ENCODE results near the gene CNPY4.

CNPY4 gene

DNA sequence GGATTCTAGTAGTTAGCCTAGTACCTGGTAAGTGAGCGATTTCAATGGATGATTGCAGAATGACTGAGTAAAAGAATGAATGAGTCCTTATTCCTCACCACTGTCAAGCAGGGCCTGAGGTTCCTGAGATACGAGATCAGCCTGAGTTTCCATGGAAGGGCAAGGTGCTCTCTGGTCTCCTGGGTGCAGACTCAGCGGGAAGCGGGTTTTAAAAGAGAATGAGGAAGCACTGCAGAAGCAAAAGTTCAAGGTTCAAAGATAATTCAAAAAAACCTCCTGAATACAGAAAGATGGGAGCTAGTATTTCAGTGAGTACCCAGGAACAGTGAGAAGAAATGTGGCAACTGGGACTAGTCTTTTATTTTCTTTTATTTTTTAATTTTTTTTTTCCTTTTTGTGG, 42.2 kb upstream of the CNPY4 start:
- DNase-seq (ENCODE audit: extremely low read depth, low read depth): no peak
- TF ChIP-seq, protein P1, sequence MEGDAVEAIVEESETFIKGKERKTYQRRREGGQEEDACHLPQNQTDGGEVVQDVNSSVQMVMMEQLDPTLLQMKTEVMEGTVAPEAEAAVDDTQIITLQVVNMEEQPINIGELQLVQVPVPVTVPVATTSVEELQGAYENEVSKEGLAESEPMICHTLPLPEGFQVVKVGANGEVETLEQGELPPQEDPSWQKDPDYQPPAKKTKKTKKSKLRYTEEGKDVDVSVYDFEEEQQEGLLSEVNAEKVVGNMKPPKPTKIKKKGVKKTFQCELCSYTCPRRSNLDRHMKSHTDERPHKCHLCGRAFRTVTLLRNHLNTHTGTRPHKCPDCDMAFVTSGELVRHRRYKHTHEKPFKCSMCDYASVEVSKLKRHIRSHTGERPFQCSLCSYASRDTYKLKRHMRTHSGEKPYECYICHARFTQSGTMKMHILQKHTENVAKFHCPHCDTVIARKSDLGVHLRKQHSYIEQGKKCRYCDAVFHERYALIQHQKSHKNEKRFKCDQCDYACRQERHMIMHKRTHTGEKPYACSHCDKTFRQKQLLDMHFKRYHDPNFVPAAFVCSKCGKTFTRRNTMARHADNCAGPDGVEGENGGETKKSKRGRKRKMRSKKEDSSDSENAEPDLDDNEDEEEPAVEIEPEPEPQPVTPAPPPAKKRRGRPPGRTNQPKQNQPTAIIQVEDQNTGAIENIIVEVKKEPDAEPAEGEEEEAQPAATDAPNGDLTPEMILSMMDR (IDR thresholded peaks at IDR 0.05; ENCODE audit: low read depth, low read length): no peak

DNA sequence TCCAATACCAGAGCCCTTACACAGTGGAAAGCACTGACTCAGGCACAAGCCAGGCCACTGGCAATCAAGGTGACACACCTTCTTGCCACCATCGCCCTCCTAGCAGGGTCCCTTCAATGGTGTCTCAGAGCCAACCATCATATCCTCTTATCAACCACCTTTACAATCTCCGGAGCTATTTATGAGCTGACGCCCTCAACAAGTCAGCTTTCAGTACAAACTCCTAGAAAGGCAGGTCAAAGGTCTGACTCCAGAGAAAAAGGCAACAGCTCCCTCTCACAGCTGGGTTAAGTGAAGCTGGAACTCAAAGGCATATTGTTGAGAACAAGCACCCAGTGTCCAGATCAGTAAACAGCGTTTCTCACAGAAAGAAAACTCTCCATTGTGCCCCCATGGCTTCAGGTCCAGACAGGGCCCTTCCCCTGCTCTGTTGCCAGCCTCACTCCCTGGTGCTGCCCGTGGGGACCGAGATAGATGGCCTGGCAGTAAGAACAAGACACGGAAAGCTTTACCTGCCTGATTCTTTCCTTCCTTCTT, 40.3 kb upstream of the CNPY4 start:
- DNase-seq (ENCODE audit: extremely low read depth, low read depth): no peak

DNA sequence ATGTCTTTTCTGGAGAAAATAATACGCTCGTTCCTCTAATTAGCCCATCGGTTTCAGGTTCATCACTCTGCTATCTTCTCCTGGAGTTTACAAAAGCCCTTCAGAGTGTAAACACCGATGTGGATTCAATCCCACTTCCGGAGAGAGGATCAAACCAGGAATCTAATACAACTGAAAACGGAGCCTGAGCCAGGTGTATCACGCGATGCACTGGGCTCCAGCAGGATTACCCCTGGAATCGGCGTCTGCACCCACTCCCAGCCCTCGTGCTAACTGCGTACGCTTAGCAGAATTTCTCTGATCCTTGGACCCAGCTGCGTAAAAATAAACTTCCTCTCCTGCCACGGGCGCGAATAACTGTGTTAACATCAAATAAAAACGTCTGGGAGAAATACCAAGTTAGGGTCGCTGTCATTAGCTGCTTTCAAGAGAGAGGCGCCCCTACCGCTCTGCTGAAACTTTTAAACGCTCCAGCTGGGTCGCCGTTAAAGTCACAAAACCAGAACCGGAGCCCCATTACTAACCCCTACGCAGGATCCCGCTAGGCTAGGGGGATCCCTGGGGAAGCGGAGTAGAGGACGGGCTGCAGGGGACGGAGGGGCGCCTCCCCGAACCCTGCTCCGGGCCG, 38.4 kb upstream of the CNPY4 start:
- DNase-seq (ENCODE audit: extremely low read depth, low read depth): no peak
- TF ChIP-seq, protein P1 (IDR thresholded peaks at IDR 0.05; ENCODE audit: low read depth, low read length): no peak

More for the DNA sequence above, 40.3 kb upstream of the CNPY4 start:
- TF ChIP-seq, protein P1 (IDR thresholded peaks at IDR 0.05; ENCODE audit: low read depth, low read length): no peak

DNA sequence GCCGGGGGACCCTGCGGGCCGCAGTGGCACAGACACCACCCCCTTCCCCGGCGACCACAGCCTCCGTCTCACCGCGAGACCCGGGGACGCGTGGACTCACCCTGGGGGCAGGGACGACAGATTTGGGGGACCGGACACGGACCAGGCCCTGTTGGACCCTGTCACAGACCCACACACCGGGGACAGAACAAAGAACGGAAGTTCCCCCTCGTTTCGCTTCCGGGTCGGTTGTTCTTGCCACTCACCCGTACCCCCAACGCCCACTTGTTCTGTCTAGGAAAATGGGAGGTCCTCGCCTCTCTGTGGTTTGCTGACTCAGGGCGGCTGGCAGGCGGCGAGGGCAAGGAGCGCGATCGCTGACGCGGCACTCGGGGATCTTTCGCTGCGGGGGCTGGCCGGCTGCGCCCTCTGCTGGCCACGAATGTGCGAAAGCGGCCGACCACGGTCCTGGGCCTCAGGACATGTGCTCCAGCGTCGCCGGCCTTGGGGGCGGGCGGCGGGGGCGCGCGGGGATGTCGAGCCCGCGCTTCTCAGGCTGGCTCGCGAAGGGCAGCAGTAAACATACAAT, 37.8 kb upstream of the CNPY4 start, which contains the start of gene ZNF3:
TSS of gene ZNF3 (minus strand) at position 189 of the 568 bp plus-strand sequence. CDS start 4,366 bp downstream, outside the sequence.
- DNase-seq (ENCODE audit: extremely low read depth, low read depth): peak; percentile 98
- TF ChIP-seq, protein P1 (IDR thresholded peaks at IDR 0.05; ENCODE audit: low read depth, low read length): peak; percentile 79

DNA sequence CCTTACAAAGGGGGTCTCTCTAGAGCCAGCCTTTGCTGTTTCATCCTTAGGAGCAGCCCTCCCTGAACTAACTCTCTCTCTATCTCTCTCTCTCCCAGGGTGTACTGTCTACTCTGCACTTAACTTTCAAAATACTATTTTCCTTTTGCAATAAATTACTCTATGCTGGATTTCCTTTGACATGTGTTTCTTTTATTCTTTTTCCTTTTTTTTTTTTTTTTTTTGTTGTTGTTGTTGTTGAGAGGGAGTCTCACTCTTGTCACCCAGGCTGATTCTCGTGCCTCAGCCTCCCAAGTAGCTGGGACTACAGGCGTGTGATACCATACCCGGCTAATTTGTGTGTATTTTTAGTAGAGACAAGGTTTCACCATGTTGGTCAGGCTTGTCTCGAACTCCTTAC, 36.5 kb upstream of the CNPY4 start:
- TF ChIP-seq, protein P1 (IDR thresholded peaks at IDR 0.05; ENCODE audit: low read depth, low read length): no peak
- DNase-seq (ENCODE audit: extremely low read depth, low read depth): no peak

DNA sequence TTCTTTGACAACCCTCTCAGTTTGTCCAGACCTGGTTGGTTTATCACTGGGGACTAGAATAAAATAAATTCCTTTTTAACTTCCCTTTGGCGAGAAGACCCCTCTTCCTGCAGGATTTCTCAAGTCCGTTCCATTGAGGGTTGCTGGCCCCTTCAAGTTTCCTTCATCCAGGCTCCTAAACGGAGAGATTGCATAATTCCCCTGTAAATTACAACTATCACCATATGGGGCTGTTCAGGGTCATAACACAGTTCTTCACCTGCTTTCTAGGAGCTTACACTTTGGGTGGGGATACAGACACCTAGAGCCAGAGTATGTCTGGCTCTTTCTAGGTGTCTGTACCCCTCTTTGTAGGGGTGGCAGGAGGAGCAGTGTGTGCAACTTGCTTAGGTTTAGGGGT, 33.9 kb upstream of the CNPY4 start:
- no peak for DNase-seq (ENCODE audit: extremely low read depth, low read depth)
- TF ChIP-seq, protein P1 (IDR thresholded peaks at IDR 0.05; ENCODE audit: low read depth, low read length): no peak

DNA sequence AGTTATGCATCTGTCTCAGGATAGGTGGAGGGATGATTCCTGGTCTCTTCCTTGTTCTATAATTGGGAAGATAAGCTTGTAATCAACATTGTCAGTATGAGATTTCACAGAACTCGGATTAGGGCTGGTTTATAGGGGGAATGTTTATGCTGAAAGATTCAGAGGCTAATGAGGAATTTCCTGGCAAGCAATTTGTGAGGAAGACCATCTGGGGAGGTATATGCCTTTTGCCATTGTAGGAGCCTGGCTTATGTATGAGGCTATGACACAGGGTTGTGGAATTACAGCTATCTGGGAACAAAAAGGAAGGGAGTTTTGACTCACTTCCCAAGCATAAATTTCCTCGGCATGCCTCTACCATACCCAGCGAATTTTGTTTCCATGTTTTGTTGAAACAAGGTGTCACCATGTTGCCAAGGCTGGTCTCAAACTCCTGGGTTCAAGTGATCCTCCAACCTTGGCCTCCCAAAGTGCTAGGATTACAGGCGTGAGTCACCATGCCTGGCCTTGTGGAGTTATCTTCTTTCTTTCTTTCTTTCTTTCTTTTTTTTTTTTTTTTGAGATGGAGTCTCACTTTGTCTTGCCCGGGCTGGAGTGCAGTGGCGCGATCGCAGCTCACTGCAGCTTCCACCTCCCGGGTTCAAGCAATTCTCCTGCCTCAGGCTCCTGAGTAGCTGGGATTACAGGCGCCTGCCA, 32.2 kb upstream of the CNPY4 start:
- DNase-seq (ENCODE audit: extremely low read depth, low read depth): peak; percentile 87
- TF ChIP-seq, protein P1 (IDR thresholded peaks at IDR 0.05; ENCODE audit: low read depth, low read length): no peak

Measured in AG09319 (cell line).